ENCODE data around the gene PBX2.
"Not testable (repeated sequence)": the region's sequence is repeated elsewhere in the genome, so short reads cannot be mapped to it uniquely, and the experiment has no call there.

The PBX2 gene

GRCh38 chr6:32186151-32186840 is 3.7 kb downstream of the PBX2 start:
- not testable (repeated sequence) for DNase-seq

GRCh38 chr6:32185681-32186131 is 4.3 kb downstream of the PBX2 start:
- not testable (repeated sequence) for DNase-seq

- no peak for DNase-seq
These were observed 5.8 kb downstream of the PBX2 start, which contains the start of gene AGER for GRCh38 chr6:32184084-32184640. TSS of gene AGER (minus strand) at chr6:32184253. CDS start at chr6:32184222, 31 bp downstream.

GRCh38 chr6:32183483-32184083 is 6.4 kb downstream of the PBX2 start:
- DNase-seq = no peak

- no peak for DNase-seq
These were observed 7.0 kb downstream of the PBX2 start for GRCh38 chr6:32183030-32183429.

GRCh38 chr6:32182555-32182981 is 7.4 kb downstream of the PBX2 start:
- no peak for DNase-seq

- no peak for DNase-seq
These were observed 8.0 kb downstream of the PBX2 start for GRCh38 chr6:32181915-32182529.

GRCh38 chr6:32181148-32181702 is 8.8 kb downstream of the PBX2 start:
- DNase-seq = no peak

GRCh38 chr6:32179766-32180405 is 10.1 kb downstream of the PBX2 start:
- DNase-seq = no peak

- no peak for DNase-seq
These were observed 11.2 kb downstream of the PBX2 start for GRCh38 chr6:32178547-32179440.

GRCh38 chr6:32177788-32178546 is 12.0 kb downstream of the PBX2 start, which contains the start of gene RNF5:
TSS of gene RNF5 (plus strand) at chr6:32178405. CDS start at chr6:32178512, 107 bp downstream.
- peak; percentile 92 for DNase-seq

- no peak for DNase-seq
These were observed 12.7 kb downstream of the PBX2 start for GRCh38 chr6:32177183-32177787.

GRCh38 chr6:32176476-32177182 is 13.4 kb downstream of the PBX2 start:
- no peak for DNase-seq

GRCh38 chr6:32175711-32176475 is 14.1 kb downstream of the PBX2 start, which contains the start of gene AGPAT1:
TSS of gene AGPAT1 (minus strand) at chr6:32176084. CDS start at chr6:32171496, 4,588 bp downstream.
- peak; percentile 93 for DNase-seq

GRCh38 chr6:32175322-32175710 is 14.7 kb downstream of the PBX2 start:
- no peak for DNase-seq

- no peak for DNase-seq
These were observed 15.6 kb downstream of the PBX2 start for GRCh38 chr6:32174416-32174815.

- no peak for DNase-seq
These were observed 16.8 kb downstream of the PBX2 start for GRCh38 chr6:32173051-32173727.

GRCh38 chr6:32171234-32171633 is 18.8 kb downstream of the PBX2 start:
- DNase-seq = no peak
